Hippocampal formation (tissue), 2 donors: ENCODE results near the gene ABAT.

ENCODE experiments used
- DNase-seq, 2 donors: peaks; one replicate each; lab custom pipeline; 2025; lab: John Stamatoyannopoulos, UW

ABAT gene

GRCh38 chr16:8674413-8675022, at the start of gene ABAT:
Gene ABAT (plus strand): TSS chr16:8674617. CDS start chr16:8735740, 61,123 bp downstream.
- DNase-seq: peak; percentile 87 to 92

- DNase-seq: no peak
Observed at GRCh38 chr16:8625491-8626087, 48.8 kb upstream of the ABAT start.

GRCh38 chr16:8626946-8627345, 47.5 kb upstream of the ABAT start:
- DNase-seq: no peak

- DNase-seq: no peak
Observed at GRCh38 chr16:8627456-8627855, 47.0 kb upstream of the ABAT start.

GRCh38 chr16:8628981-8629725, 45.3 kb upstream of the ABAT start:
- DNase-seq: no peak

GRCh38 chr16:8630255-8630953, 44.0 kb upstream of the ABAT start:
- DNase-seq: no peak

GRCh38 chr16:8631373-8631772, 43.0 kb upstream of the ABAT start:
- no peak for DNase-seq

GRCh38 chr16:8631818-8632465, 42.5 kb upstream of the ABAT start:
- DNase-seq: no peak

GRCh38 chr16:8632675-8633182, 41.7 kb upstream of the ABAT start:
- no peak for DNase-seq

GRCh38 chr16:8634991-8635736, 39.3 kb upstream of the ABAT start:
- DNase-seq: no peak

- no peak for DNase-seq
Observed at GRCh38 chr16:8639694-8640093, 34.7 kb upstream of the ABAT start.

GRCh38 chr16:8641671-8642070, 32.7 kb upstream of the ABAT start:
- peak in 1 of 2 donors; percentile 10 for DNase-seq

- DNase-seq: no peak
Observed at GRCh38 chr16:8642146-8642545, 32.3 kb upstream of the ABAT start.

GRCh38 chr16:8644211-8645140, 29.9 kb upstream of the ABAT start:
- peak in 1 of 2 donors; percentile 20 for DNase-seq

- no peak for DNase-seq
Observed at GRCh38 chr16:8645141-8645521, 29.3 kb upstream of the ABAT start.

- no peak for DNase-seq
Observed at GRCh38 chr16:8645831-8646230, 28.6 kb upstream of the ABAT start.

GRCh38 chr16:8646326-8647053, 27.9 kb upstream of the ABAT start:
- no peak for DNase-seq

- no peak for DNase-seq
Observed at GRCh38 chr16:8647721-8648318, 26.6 kb upstream of the ABAT start.

GRCh38 chr16:8648877-8649276, 25.5 kb upstream of the ABAT start:
- DNase-seq: no peak
